Tibial nerve (tissue), 4 donors: ENCODE results near the gene SYNE4. TPM values are rescaled to one million over a fixed set of nuclear protein-coding genes. Genes with fewer than 3 reads are reported as not detected.
"Not testable (repeated sequence)": the region's sequence is repeated elsewhere in the genome, so short reads cannot be mapped to it uniquely, and the experiment has no call there.

Experiments
- DNase-seq, 2 donors: peaks; one replicate each; pipeline ENCODE4 v3.0.0-alpha.2; 2019; ENCODE audit warnings: low spot score in 2 of 2
- H3K27ac ChIP-seq, 4 donors: fragments of 200-600 bp; sonication (generic) in 3 of 4; one replicate each; pipeline ENCODE4 v1.5.1; 2017 to 2019; ENCODE audit warnings: mild to moderate bottlenecking in 1 of 4
- H3K27me3 ChIP-seq, 2 donors: fragments of 200-600 bp; sonication (generic) in 1 of 2; one replicate each; pipeline versions ENCODE4 v1.5.1 to v1.6.0; 2017 to 2019
- H3K36me3 ChIP-seq, 3 donors: fragments of 200-600 bp; sonication (generic); one replicate each; pipeline ENCODE4 v1.5.1; 2018 to 2019
- H3K4me1 ChIP-seq, 4 donors: fragments of 200-600 bp; sonication (generic) in 3 of 4; one replicate each; pipeline ENCODE4 v1.5.1; 2017 to 2019
- H3K4me3 ChIP-seq, 4 donors: fragments of 200-600 bp; sonication (generic) in 3 of 4; one replicate each; pipeline ENCODE4 v1.5.1; 2017 to 2019; ENCODE audit warnings: mild to moderate bottlenecking in 1 of 4, moderate library complexity in 1 of 4
- H3K9me3 ChIP-seq, 4 donors: fragments of 200-600 bp; sonication (generic) in 3 of 4; one replicate each; pipeline ENCODE4 v1.5.1; 2017 to 2019
- CTCF ChIP-seq, 5 experiments: fragments of 200-600 bp in 3 of 5; fragments of 450-650 bp in 2 of 5; sonication (generic) in 3 of 5; IDR thresholded peaks; one replicate each; pipeline ENCODE4 v1.5.1; 2016 to 2019; ENCODE audit warnings: antibody characterized with exemption in 5 of 5, mild to moderate bottlenecking in 3 of 5, moderate library complexity in 2 of 5
- EP300 ChIP-seq, 2 donors: sonication (generic); formaldehyde crosslinking; IDR thresholded peaks; one replicate each; pipeline ENCODE4 v1.6.1; 2017; ENCODE audit warnings: antibody characterized with exemption in 2 of 2, mild to moderate bottlenecking in 1 of 2
- POLR2A ChIP-seq, 2 donors: fragments of 450-650 bp; IDR thresholded peaks; one replicate each; pipeline ENCODE4 v1.6.1; 2017; ENCODE audit warnings: antibody characterized with exemption in 2 of 2, mild to moderate bottlenecking in 2 of 2, moderate library complexity in 2 of 2
- WGBS, 2 donors: methylation state at CpG; one replicate each; pipeline ENCODE4 v1.1.5; 2018; 5-methylcytosine and 5-hydroxymethylcytosine counted together
- total RNA-seq, 4 donors: library from RNA; depleted of rRNA; stranded (reverse); fragments of >200 nt; gene quantifications; one replicate each; pipeline ENCODE4 v1.1.0, GENCODE V29; 2016

Gene SYNE4
- total RNA-seq, 4 donors from 2014 or later = 0.21 to 2.1 (median 0.98) TPM; not detected in 1

DNA sequence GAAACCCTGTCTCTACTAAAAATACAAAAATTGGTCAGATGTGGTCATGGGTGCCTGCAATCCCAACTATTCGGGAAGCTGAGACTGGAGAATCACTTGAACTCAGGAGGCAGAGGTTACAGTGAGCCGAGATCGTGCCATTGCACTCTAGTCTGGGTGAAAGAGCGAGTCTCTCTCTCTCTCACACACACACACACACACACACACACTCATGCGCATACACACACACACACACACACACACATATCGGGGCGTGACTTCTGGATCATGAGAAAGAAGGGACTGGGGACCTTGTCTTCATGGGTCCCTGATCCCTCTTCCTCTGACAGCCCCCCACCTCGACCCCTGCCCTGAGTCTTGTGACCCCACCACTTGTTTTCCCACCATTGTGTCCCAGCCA is 25.4 kb downstream of the SYNE4 start:
- TF ChIP-seq CTCF (IDR thresholded peaks at IDR 0.05) (no peak), POLR2A (IDR thresholded peaks at IDR 0.05) (no peak), EP300 (IDR thresholded peaks at IDR 0.05) (no peak)
- H3K27ac ChIP-seq = no peak overlapping the region
- DNase-seq = no peak
- whole genome bisulfite sequencing, 2 donors = 76 to 79% methylated on average over 8 of the region's 8 CpGs
- peaks cover 0 to 11% (median 3%) of the 10 kb centered on the region in 4 donors for H3K4me1 ChIP-seq
- no peaks in the 10 kb centered on the region for H3K9me3 ChIP-seq
- H3K36me3 ChIP-seq = no peaks in the 10 kb centered on the region
- H3K4me3 ChIP-seq = no peak overlapping the region
- H3K27me3 ChIP-seq = peaks cover 0 to 56% of the 10 kb centered on the region in 2 donors

DNA sequence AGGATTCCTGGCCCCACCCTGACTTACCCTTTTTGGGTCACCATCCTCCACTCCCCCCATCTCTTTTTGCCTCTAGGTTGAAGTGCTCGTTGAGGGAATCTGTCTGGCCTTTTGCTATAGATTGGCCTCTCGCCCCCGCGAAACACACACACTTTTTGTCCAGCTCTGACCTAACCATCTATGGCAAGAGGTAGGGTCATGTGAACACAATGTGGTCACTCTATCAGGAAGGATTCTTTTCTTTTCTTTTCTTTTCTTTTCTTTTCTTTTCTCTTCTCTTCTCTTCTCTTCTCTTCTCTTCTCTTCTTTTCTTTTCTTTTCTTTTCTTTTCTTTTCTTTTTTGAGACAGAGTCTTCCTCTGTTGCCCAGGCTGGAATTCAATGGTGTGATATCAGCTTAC is 27.6 kb downstream of the SYNE4 start:
- H3K9me3 ChIP-seq, H3K4me1 ChIP-seq, H3K36me3 ChIP-seq, H3K4me3 ChIP-seq, DNase-seq, H3K27ac ChIP-seq: not testable (repeated sequence)
- 69 to 72% methylated on average over 4 of the region's 4 CpGs for WGBS, 2 donors
- peaks cover 0 to 35% of the 10 kb centered on the region in 2 donors for H3K27me3 ChIP-seq

DNA sequence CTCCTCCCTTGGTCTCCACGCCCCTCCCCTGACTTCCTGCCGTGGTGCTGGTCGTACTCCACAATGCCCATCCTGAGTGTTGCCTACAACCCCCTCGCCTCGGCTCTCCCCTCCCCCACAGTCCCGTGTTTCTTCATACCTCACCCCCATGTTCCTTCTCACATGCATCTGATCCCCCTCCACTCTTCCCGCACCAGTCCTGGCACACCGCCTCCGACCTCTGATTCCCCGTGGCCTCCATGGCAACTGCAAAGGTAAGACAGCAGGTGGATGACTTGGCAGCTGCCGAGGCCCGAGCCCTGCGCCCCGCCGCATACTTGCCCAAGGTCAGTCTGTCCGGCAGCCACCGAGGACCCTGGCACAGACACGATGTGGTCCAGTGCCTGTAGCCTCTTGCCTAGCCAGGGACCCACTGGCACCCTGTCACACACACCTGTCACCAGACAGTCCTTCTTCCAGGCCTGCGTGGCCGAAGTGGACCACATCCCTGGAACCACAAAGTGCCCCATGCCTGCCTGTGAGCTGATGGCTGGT is 29.7 kb downstream of the SYNE4 start:
- no peak overlapping the region for H3K4me3 ChIP-seq
- peaks cover 0 to 20% of the 10 kb centered on the region in 2 donors for H3K27me3 ChIP-seq
- H3K36me3 ChIP-seq = no peaks in the 10 kb centered on the region
- no peak for DNase-seq
- H3K27ac ChIP-seq = no peak overlapping the region
- H3K4me1 ChIP-seq = no peaks in the 10 kb centered on the region
- H3K9me3 ChIP-seq = no peaks in the 10 kb centered on the region
- WGBS, 2 donors = 62 to 63% methylated on average over 17 to 19 of the region's 20 CpGs
- TF ChIP-seq EP300 (IDR thresholded peaks at IDR 0.05) (no peak), CTCF (IDR thresholded peaks at IDR 0.05) (no peak), POLR2A (IDR thresholded peaks at IDR 0.05) (no peak)

GRCh38 chr19:35978271-35978670 is 30.3 kb downstream of the SYNE4 start:
- no peaks in the 10 kb centered on the region for H3K9me3 ChIP-seq
- TF ChIP-seq CTCF (IDR thresholded peaks at IDR 0.05) (no peak), EP300 (IDR thresholded peaks at IDR 0.05) (no peak), POLR2A (IDR thresholded peaks at IDR 0.05) (no peak)
- WGBS, 2 donors = 36% methylated on average over 5 of the region's 5 CpGs
- peaks cover 0 to 26% of the 10 kb centered on the region in 2 donors for H3K27me3 ChIP-seq
- H3K27ac ChIP-seq = no peak overlapping the region
- H3K36me3 ChIP-seq = no peaks in the 10 kb centered on the region
- no peak for DNase-seq
- H3K4me1 ChIP-seq = no peaks in the 10 kb centered on the region
- H3K4me3 ChIP-seq = no peak overlapping the region

GRCh38 chr19:35977446-35978222 is 31.0 kb downstream of the SYNE4 start:
- no peak for DNase-seq
- 51 to 54% methylated on average over 14 of the region's 14 CpGs for WGBS, 2 donors
- no peak for TF ChIP-seq CTCF (IDR thresholded peaks at IDR 0.05)
- TF ChIP-seq EP300 (IDR thresholded peaks at IDR 0.05) = no peak
- TF ChIP-seq POLR2A (IDR thresholded peaks at IDR 0.05) = no peak
- no peaks in the 10 kb centered on the region for H3K9me3 ChIP-seq
- no peaks in the 10 kb centered on the region for H3K4me1 ChIP-seq
- H3K27me3 ChIP-seq = peaks cover 0 to 26% of the 10 kb centered on the region in 2 donors
- H3K36me3 ChIP-seq = no peaks in the 10 kb centered on the region
- no peak overlapping the region for H3K27ac ChIP-seq
- H3K4me3 ChIP-seq = no peak overlapping the region
